ENCODE measurements around the gene PROSER3.

PROSER3 gene

GRCh38 chr19:35754370-35755130 is 3.4 kb upstream of the PROSER3 start:
- Histone ChIP-seq H3K79me2 (ENCODE audit: insufficient read depth, low read depth) (peaks cover 11% of the 10 kb centered on the region; the same call in 1 of the 2 replicates), H3K36me3 (ENCODE audit: insufficient read depth) (no peaks in the 10 kb centered on the region), H3K4me2 (no peak overlapping the region), H2AFZ (ENCODE audit: low read depth) (no peak overlapping the region), H3K4me3 (IDR thresholded peaks at IDR 0.05; ENCODE audit: insufficient read depth, low read depth, low read length) (no peak overlapping the region), H3K4me1 (ENCODE audit: low read depth, poor library complexity, severe bottlenecking) (peaks cover 16% of the 10 kb centered on the region), H3K27me3 (ENCODE audit: insufficient read depth, low read depth) (no peaks in the 10 kb centered on the region), H4K20me1 (ENCODE audit: insufficient read depth) (no peaks in the 10 kb centered on the region), H3K27ac (no peak overlapping the region), H3K9ac (no peak overlapping the region)
- no peak for TF ChIP-seq CTCF (conservative IDR thresholded peaks at IDR 0.05; ENCODE audit: low read depth, low read length)

GRCh38 chr19:35755131-35755549 is 2.8 kb upstream of the PROSER3 start:
- Histone ChIP-seq H3K36me3 (ENCODE audit: insufficient read depth) (no peaks in the 10 kb centered on the region), H3K4me2 (no peak overlapping the region), H3K9ac (no peak overlapping the region), H2AFZ (ENCODE audit: low read depth) (no peak overlapping the region), H4K20me1 (ENCODE audit: insufficient read depth) (no peaks in the 10 kb centered on the region), H3K4me1 (ENCODE audit: low read depth, poor library complexity, severe bottlenecking) (peaks cover 16% of the 10 kb centered on the region), H3K79me2 (ENCODE audit: insufficient read depth, low read depth) (peaks cover 12% of the 10 kb centered on the region; the same call in 1 of the 2 replicates), H3K27ac (no peak overlapping the region), H3K4me3 (IDR thresholded peaks at IDR 0.05; ENCODE audit: insufficient read depth, low read depth, low read length) (no peak overlapping the region), H3K27me3 (ENCODE audit: insufficient read depth, low read depth) (no peaks in the 10 kb centered on the region)
- TF ChIP-seq CTCF (conservative IDR thresholded peaks at IDR 0.05; ENCODE audit: low read depth, low read length), result no peak

GRCh38 chr19:35755550-35756376 is 2.2 kb upstream of the PROSER3 start:
- Histone ChIP-seq H4K20me1 (ENCODE audit: insufficient read depth) (no peaks in the 10 kb centered on the region), H3K27ac (no peak overlapping the region), H3K4me1 (ENCODE audit: low read depth, poor library complexity, severe bottlenecking) (peaks cover 16% of the 10 kb centered on the region), H3K27me3 (ENCODE audit: insufficient read depth, low read depth) (no peaks in the 10 kb centered on the region), H3K79me2 (ENCODE audit: insufficient read depth, low read depth) (peaks cover 12% of the 10 kb centered on the region; the same call in 1 of the 2 replicates), H3K9ac (no peak overlapping the region), H2AFZ (ENCODE audit: low read depth) (no peak overlapping the region), H3K36me3 (ENCODE audit: insufficient read depth) (no peaks in the 10 kb centered on the region), H3K4me2 (no peak overlapping the region), H3K4me3 (IDR thresholded peaks at IDR 0.05; ENCODE audit: insufficient read depth, low read depth, low read length) (no peak overlapping the region)
- TF ChIP-seq CTCF (conservative IDR thresholded peaks at IDR 0.05; ENCODE audit: low read depth, low read length), result no peak

- peak within 1 kb of the TSS; percentile 75 for H3K27ac ChIP-seq
- H4K20me1 ChIP-seq (ENCODE audit: insufficient read depth), result no peaks in the 10 kb centered on the region
- H3K4me3 ChIP-seq (IDR thresholded peaks at IDR 0.05; ENCODE audit: insufficient read depth, low read depth, low read length), result no peak within 1 kb of the TSS
- H3K4me2 ChIP-seq, result peak within 1 kb of the TSS; percentile 84
- H3K36me3 ChIP-seq (ENCODE audit: insufficient read depth), result no peaks in the 10 kb centered on the region
- H3K9ac ChIP-seq, result peak within 1 kb of the TSS; percentile 50
- peak within 1 kb of the TSS; percentile 94 for H2AFZ ChIP-seq (ENCODE audit: low read depth)
- peaks cover 12% of the 10 kb centered on the region; the same call in 1 of the 2 replicates for H3K79me2 ChIP-seq (ENCODE audit: insufficient read depth, low read depth)
- H3K27me3 ChIP-seq (ENCODE audit: insufficient read depth, low read depth), result no peaks in the 10 kb centered on the region
- H3K4me1 ChIP-seq (ENCODE audit: low read depth, poor library complexity, severe bottlenecking), result peaks cover 16% of the 10 kb centered on the region
- no peak for TF ChIP-seq CTCF (conservative IDR thresholded peaks at IDR 0.05; ENCODE audit: low read depth, low read length)
Observed at GRCh38 chr19:35756377-35757230, 1.4 kb upstream of the PROSER3 start, which contains the start of gene HSPB6. TSS of gene HSPB6 (minus strand) at chr19:35757029. CDS start at chr19:35757008, 21 bp downstream.

All from KMS-11 (cell line).